ENCODE measurements around the gene WDR72.

WDR72 gene

DNA sequence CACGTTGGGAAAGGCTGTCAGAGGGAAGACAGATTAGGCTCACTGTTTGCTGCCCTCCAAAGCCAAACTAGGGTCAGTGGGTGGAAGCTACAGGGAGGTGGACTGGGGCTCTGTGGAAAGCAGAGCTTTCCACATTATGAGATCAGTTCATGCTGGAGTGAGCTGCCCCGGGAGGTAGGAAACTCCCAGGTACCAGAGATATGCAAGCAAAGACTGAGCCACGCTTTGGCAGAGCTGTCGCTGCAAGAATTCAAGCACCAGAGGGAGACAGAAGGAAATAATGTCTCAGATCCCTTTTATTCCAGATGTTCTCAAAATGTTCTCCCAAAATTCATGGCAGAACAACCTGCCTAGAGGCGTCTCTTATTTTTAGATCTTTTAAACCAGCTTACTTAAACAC lies 286.6 kb downstream of the WDR72 start:
- no peak overlapping the region for H3K4me3 ChIP-seq (replicated peaks; ENCODE audit: low read depth, low read length)
- DNase-seq (ENCODE audit: low read depth): no peak
- TF ChIP-seq, protein P1, sequence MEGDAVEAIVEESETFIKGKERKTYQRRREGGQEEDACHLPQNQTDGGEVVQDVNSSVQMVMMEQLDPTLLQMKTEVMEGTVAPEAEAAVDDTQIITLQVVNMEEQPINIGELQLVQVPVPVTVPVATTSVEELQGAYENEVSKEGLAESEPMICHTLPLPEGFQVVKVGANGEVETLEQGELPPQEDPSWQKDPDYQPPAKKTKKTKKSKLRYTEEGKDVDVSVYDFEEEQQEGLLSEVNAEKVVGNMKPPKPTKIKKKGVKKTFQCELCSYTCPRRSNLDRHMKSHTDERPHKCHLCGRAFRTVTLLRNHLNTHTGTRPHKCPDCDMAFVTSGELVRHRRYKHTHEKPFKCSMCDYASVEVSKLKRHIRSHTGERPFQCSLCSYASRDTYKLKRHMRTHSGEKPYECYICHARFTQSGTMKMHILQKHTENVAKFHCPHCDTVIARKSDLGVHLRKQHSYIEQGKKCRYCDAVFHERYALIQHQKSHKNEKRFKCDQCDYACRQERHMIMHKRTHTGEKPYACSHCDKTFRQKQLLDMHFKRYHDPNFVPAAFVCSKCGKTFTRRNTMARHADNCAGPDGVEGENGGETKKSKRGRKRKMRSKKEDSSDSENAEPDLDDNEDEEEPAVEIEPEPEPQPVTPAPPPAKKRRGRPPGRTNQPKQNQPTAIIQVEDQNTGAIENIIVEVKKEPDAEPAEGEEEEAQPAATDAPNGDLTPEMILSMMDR (IDR thresholded peaks at IDR 0.05; ENCODE audit: low read length, missing control alignments): no peak

DNA sequence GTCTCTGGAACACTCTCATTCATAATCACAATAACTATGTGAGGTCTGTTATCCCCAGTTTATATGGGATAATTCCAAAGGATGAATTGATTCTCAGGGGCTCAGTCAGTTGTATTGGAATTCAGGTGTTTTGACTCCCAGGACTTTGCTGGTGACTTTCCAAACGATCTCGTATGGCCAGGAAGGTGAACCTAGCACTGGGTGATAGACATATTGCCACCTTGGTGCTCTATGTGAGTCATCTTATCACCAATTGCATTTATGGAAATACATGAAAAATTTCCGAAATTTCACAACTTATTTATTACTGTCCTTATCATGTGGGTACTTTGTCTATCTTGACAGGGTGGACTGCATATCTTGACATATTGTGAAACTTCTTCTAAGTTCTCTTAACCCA lies 287.3 kb downstream of the WDR72 start:
- TF ChIP-seq, protein P1 (IDR thresholded peaks at IDR 0.05; ENCODE audit: low read length, missing control alignments): no peak
- no peak overlapping the region for H3K4me3 ChIP-seq (replicated peaks; ENCODE audit: low read depth, low read length)
- no peak for DNase-seq (ENCODE audit: low read depth)

DNA sequence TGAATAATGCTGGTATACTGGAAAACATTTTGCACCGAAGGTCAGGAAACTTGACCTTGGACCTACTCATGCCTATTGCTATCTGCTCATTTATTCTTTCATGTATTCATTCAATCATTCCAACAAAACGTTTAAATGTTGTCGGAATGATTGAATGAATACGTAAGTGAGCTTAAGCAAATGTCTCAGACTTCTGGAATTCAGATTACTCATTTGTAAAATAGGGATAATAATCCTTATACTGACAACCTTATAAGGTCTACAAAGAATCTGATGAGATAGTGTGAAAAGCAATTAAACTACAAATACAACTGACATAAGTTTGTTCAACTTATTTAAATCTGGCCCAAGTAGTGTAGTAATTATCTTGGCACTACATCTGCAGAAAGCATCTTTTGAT lies 288.7 kb downstream of the WDR72 start:
- no peak for DNase-seq (ENCODE audit: low read depth)
- no peak overlapping the region for H3K4me3 ChIP-seq (replicated peaks; ENCODE audit: low read depth, low read length)
- TF ChIP-seq, protein P1 (IDR thresholded peaks at IDR 0.05; ENCODE audit: low read length, missing control alignments): no peak

GRCh38 chr15:53469422-53469821 lies 290.0 kb downstream of the WDR72 start:
- no peak for DNase-seq (ENCODE audit: low read depth)
- TF ChIP-seq, protein P1 (IDR thresholded peaks at IDR 0.05; ENCODE audit: low read length, missing control alignments): no peak
- H3K4me3 ChIP-seq (replicated peaks; ENCODE audit: low read depth, low read length): no peak overlapping the region

Data from fibroblast of pulmonary artery (primary cell).